ENCODE results near the gene FDXACB1. TPM values are rescaled to one million over a fixed set of nuclear protein-coding genes. Genes with fewer than 3 reads are reported as not detected.

FDXACB1 gene
- total and polyA plus RNA-seq, 9 of the 15 experiments (the other 6 are each of a cell fraction or from before 2014, with no cell fraction given), result 3.2 to 7.5 (median 5.3) TPM

DNA sequence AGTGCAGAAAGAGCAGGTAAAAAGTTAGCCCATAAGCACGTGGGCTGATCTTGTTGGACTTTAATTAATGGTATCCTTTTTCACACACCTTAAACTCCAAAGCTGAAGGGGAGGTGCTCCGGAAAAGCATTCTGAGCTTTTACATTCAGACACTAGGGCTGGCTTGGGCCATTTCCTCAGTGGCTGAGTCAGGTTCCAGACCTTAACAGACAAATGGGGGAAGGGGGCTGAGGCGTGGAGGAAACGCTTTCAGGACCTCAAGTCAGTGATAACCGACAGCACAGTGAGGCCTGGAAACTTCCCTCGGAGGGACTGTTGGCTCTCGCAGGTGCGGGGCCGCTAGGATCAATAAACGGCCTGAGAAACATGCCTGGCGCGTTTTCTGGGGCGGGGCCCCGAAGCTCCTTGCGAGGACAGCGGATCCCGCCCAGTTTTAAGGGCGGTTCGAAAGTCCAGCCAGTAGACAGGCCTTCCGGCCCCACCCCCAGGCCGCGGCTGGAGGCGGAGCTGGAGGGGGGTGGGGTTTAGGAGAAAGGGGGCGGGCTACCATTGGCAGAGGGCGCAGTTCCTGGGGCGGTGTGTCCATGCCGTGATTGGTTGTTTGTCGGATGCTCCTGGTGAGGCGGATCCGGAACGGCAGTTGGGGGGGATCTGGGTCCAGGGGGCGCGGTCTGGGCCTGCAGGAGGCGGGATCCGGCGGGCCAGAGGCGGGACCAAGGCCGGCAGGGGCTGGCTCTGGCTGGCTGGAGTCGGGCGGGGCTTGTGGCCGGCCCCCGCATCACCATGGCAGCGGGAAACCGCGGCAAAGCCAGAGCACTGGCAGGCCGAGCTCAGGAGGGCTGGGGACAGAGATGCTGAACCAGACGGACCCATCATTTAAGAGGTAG lies 47.8 kb upstream of the FDXACB1 start (continued):
- TF ChIP-seq ZBTB26 (CRISPR knock-in tag; IDR thresholded peaks at IDR 0.05) (0 out of 2 replicates have a peak, but pooled peaks have one; percentile 42), CBX3 (IDR thresholded peaks at IDR 0.05; ENCODE audit: borderline replicate concordance in 1 of 2, low read length in 2 of 2) (peak in 1 of 2 experiments; percentile 35; a peak in 1 of 3 replicates), GABPA (tag; conservative IDR thresholded peaks at IDR 0.05; ENCODE audit: low read depth) (peak; percentile 68), POLR2AphosphoS5 (IDR thresholded peaks at IDR 0.05; ENCODE audit: control insufficient read depth, insufficient read depth, low read depth, low read length) (peak; percentile 82), GABPB2 (CRISPR knock-in tag; conservative IDR thresholded peaks at IDR 0.05) (no peak), ZNF3 (CRISPR knock-in tag; IDR thresholded peaks at IDR 0.05) (no peak), MLX (CRISPR knock-in tag; conservative IDR thresholded peaks at IDR 0.05) (0 out of 4 replicates have a peak, but pooled peaks of 1 of the 2 experiments have one; percentile 56), ZNF586 (CRISPR knock-in tag; conservative IDR thresholded peaks at IDR 0.05) (no peak), SNIP1 (IDR thresholded peaks at IDR 0.05; ENCODE audit: low read depth) (no peak), ZNF764 (CRISPR knock-in tag; IDR thresholded peaks at IDR 0.05; ENCODE audit: low read depth) (no peak), ZNF644 (tag; IDR thresholded peaks at IDR 0.05; ENCODE audit: low read depth) (no peak), SOX6 (IDR thresholded peaks at IDR 0.05) (no peak), ZFP1 (CRISPR knock-in tag; IDR thresholded peaks at IDR 0.05) (no peak), HNRNPLL (IDR thresholded peaks at IDR 0.05; ENCODE audit: low read depth, low read length, poor library complexity, severe bottlenecking) (peak; percentile 70), DACH1 (IDR thresholded peaks at IDR 0.05; ENCODE audit: partially characterized antibody) (no peak)
- TF ChIP-seq, protein P1, sequence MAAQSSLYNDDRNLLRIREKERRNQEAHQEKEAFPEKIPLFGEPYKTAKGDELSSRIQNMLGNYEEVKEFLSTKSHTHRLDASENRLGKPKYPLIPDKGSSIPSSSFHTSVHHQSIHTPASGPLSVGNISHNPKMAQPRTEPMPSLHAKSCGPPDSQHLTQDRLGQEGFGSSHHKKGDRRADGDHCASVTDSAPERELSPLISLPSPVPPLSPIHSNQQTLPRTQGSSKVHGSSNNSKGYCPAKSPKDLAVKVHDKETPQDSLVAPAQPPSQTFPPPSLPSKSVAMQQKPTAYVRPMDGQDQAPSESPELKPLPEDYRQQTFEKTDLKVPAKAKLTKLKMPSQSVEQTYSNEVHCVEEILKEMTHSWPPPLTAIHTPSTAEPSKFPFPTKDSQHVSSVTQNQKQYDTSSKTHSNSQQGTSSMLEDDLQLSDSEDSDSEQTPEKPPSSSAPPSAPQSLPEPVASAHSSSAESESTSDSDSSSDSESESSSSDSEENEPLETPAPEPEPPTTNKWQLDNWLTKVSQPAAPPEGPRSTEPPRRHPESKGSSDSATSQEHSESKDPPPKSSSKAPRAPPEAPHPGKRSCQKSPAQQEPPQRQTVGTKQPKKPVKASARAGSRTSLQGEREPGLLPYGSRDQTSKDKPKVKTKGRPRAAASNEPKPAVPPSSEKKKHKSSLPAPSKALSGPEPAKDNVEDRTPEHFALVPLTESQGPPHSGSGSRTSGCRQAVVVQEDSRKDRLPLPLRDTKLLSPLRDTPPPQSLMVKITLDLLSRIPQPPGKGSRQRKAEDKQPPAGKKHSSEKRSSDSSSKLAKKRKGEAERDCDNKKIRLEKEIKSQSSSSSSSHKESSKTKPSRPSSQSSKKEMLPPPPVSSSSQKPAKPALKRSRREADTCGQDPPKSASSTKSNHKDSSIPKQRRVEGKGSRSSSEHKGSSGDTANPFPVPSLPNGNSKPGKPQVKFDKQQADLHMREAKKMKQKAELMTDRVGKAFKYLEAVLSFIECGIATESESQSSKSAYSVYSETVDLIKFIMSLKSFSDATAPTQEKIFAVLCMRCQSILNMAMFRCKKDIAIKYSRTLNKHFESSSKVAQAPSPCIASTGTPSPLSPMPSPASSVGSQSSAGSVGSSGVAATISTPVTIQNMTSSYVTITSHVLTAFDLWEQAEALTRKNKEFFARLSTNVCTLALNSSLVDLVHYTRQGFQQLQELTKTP (IDR thresholded peaks at IDR 0.05; ENCODE audit: low read depth in 1 of 2, partially characterized antibody in 2 of 2), result peak in 1 of 2 experiments; percentile 26
- TF ChIP-seq, protein P2, sequence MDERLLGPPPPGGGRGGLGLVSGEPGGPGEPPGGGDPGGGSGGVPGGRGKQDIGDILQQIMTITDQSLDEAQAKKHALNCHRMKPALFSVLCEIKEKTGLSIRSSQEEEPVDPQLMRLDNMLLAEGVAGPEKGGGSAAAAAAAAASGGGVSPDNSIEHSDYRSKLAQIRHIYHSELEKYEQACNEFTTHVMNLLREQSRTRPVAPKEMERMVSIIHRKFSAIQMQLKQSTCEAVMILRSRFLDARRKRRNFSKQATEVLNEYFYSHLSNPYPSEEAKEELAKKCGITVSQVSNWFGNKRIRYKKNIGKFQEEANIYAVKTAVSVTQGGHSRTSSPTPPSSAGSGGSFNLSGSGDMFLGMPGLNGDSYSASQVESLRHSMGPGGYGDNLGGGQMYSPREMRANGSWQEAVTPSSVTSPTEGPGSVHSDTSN (CRISPR knock-in tag; IDR thresholded peaks at IDR 0.05; ENCODE audit: low read depth), result no peak
- TF ChIP-seq, protein P2 (tag; conservative IDR thresholded peaks at IDR 0.05; ENCODE audit: low read depth), result no peak

Data from K562 (cell line).